ENCODE data around the gene CNTNAP2. TPM values are rescaled to one million over a fixed set of nuclear protein-coding genes. Genes with fewer than 3 reads are reported as not detected.

The CNTNAP2 gene
- total and polyA plus RNA-seq, 2 donors from 2014 or later, result 0.06 to 0.13 TPM

- Histone ChIP-seq H3K36me3 (ENCODE audit: control insufficient read depth in 2 of 3, insufficient read depth in 3 of 3, low read length in 3 of 3) (no peaks in the 10 kb centered on the region), H3K9me3 (ENCODE audit: control insufficient read depth in 2 of 3, insufficient read depth in 1 of 3, low read length in 3 of 3) (no peaks in the 10 kb centered on the region), H3K9ac (ENCODE audit: low read length in 3 of 3) (no peak overlapping the region), H3K27ac (ENCODE audit: low read depth in 2 of 2, low read length in 2 of 2) (no peak overlapping the region), H3K4me1 (ENCODE audit: control insufficient read depth in 2 of 3, insufficient read depth in 2 of 3, low read depth in 1 of 3, low read length in 3 of 3) (no peaks in the 10 kb centered on the region), H3K4me3 (ENCODE audit: low read length in 3 of 3) (no peak overlapping the region), H3K27me3 (ENCODE audit: control insufficient read depth, insufficient read depth, low read length) (no peaks in the 10 kb centered on the region)
- DNase-seq, result no peak
- intact Hi-C loops (cut with DNase I), result no loop called here
- TF ChIP-seq CTCF (IDR thresholded peaks at IDR 0.05; ENCODE audit: borderline replicate concordance, extremely low read depth, insufficient read depth), result no peak
- no peak for FAIRE-seq
These were observed 608.9 kb downstream of the CNTNAP2 start for GRCh38 chr7:146725520-146725919.

DNA sequence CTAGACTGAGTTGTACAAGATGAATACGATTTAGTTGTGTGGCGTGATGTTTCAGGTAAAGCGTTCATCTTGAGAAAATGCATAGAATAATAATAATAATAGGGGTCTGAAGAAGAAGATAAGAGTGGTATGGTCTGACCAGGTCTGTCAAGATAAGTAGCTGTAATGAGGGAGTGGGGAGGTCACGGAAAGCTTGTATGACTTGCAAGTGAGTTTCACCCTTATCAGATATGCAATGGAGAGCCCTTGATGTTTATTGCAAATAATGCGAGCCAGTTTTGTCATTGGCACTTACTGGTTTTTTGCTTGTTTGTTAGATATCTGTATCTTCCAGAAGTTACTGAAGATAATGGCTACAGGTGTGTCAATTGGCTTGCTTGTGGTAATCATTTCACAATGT, 611.5 kb downstream of the CNTNAP2 start:
- no peak for DNase-seq
- H3K4me3 ChIP-seq (ENCODE audit: low read length in 3 of 3), result no peak overlapping the region
- H3K4me1 ChIP-seq (ENCODE audit: control insufficient read depth in 2 of 3, insufficient read depth in 2 of 3, low read depth in 1 of 3, low read length in 3 of 3), result no peaks in the 10 kb centered on the region
- no peak overlapping the region for H3K9ac ChIP-seq (ENCODE audit: low read length in 3 of 3)
- no peak overlapping the region for H3K27ac ChIP-seq (ENCODE audit: low read depth in 2 of 2, low read length in 2 of 2)
- H3K27me3 ChIP-seq (ENCODE audit: control insufficient read depth, insufficient read depth, low read length), result no peaks in the 10 kb centered on the region
- intact Hi-C loops (cut with DNase I), result no loop called here
- no peaks in the 10 kb centered on the region for H3K36me3 ChIP-seq (ENCODE audit: control insufficient read depth in 2 of 3, insufficient read depth in 3 of 3, low read length in 3 of 3)
- H3K9me3 ChIP-seq (ENCODE audit: control insufficient read depth in 2 of 3, insufficient read depth in 1 of 3, low read length in 3 of 3), result no peaks in the 10 kb centered on the region
- FAIRE-seq, result no peak
- no peak for TF ChIP-seq CTCF (IDR thresholded peaks at IDR 0.05; ENCODE audit: borderline replicate concordance, extremely low read depth, insufficient read depth)

- H3K27me3 ChIP-seq (ENCODE audit: control insufficient read depth, insufficient read depth, low read length), result no peaks in the 10 kb centered on the region
- no peaks in the 10 kb centered on the region for H3K4me1 ChIP-seq (ENCODE audit: control insufficient read depth in 2 of 3, insufficient read depth in 2 of 3, low read depth in 1 of 3, low read length in 3 of 3)
- DNase-seq, result no peak
- H3K4me3 ChIP-seq (ENCODE audit: low read length in 3 of 3), result no peak overlapping the region
- no peaks in the 10 kb centered on the region for H3K36me3 ChIP-seq (ENCODE audit: control insufficient read depth in 2 of 3, insufficient read depth in 3 of 3, low read length in 3 of 3)
- H3K27ac ChIP-seq (ENCODE audit: low read depth in 2 of 2, low read length in 2 of 2), result no peak overlapping the region
- no peaks in the 10 kb centered on the region for H3K9me3 ChIP-seq (ENCODE audit: control insufficient read depth in 2 of 3, insufficient read depth in 1 of 3, low read length in 3 of 3)
- FAIRE-seq, result no peak
- no peak overlapping the region for H3K9ac ChIP-seq (ENCODE audit: low read length in 3 of 3)
- TF ChIP-seq CTCF (IDR thresholded peaks at IDR 0.05; ENCODE audit: borderline replicate concordance, extremely low read depth, insufficient read depth), result no peak
- intact Hi-C loops (cut with DNase I), result no loop called here
These were observed 612.0 kb downstream of the CNTNAP2 start for GRCh38 chr7:146728611-146729010.

GRCh38 chr7:146731185-146731584, 614.6 kb downstream of the CNTNAP2 start:
- no peaks in the 10 kb centered on the region for H3K36me3 ChIP-seq (ENCODE audit: control insufficient read depth in 2 of 3, insufficient read depth in 3 of 3, low read length in 3 of 3)
- FAIRE-seq, result no peak
- TF ChIP-seq CTCF (IDR thresholded peaks at IDR 0.05; ENCODE audit: borderline replicate concordance, extremely low read depth, insufficient read depth), result no peak
- no peaks in the 10 kb centered on the region for H3K4me1 ChIP-seq (ENCODE audit: control insufficient read depth in 2 of 3, insufficient read depth in 2 of 3, low read depth in 1 of 3, low read length in 3 of 3)
- DNase-seq, result no peak
- H3K9me3 ChIP-seq (ENCODE audit: control insufficient read depth in 2 of 3, insufficient read depth in 1 of 3, low read length in 3 of 3), result no peaks in the 10 kb centered on the region
- H3K27ac ChIP-seq (ENCODE audit: low read depth in 2 of 2, low read length in 2 of 2), result no peak overlapping the region
- intact Hi-C loops (cut with DNase I), result no loop called here
- H3K9ac ChIP-seq (ENCODE audit: low read length in 3 of 3), result no peak overlapping the region
- H3K4me3 ChIP-seq (ENCODE audit: low read length in 3 of 3), result no peak overlapping the region
- no peaks in the 10 kb centered on the region for H3K27me3 ChIP-seq (ENCODE audit: control insufficient read depth, insufficient read depth, low read length)
